ENCODE data around the gene UBL7. TPM values are rescaled to one million over a fixed set of nuclear protein-coding genes. Genes with fewer than 3 reads are reported as not detected.

Gene UBL7
- total RNA-seq, 1 experiment from 2014 or later, result 47.5 TPM

DNA sequence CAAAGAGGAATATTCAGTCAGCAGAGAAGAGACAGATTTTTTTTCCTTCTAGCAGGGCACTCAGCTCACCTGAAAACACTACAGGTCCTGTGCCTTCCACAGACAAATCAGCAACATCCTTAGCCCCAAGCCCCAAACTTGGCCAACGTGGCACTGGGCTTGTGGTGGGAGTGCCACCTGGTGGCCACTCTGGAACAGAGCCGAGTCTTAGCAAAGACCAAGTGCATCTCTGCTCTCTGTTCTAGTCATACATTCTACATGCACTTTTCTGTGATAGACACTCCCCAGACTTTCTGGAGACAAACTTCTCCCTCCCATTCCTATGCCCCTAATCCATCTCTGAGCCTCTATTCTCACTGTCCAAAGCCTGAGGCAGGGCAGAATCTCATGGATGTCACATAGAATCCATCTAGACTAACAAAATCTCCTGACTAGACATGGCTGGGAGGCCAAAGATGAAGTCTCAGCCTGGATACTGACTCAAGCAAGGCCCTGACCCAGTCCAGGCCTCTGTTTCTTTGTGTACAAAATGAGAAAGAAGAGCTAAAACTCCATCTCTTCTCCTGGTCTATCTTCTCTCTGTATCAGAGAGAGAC lies 22.1 kb downstream of the UBL7 start:
- Histone ChIP-seq H4K20me1 (ENCODE audit: control insufficient read depth, insufficient read depth, insufficient read length) (no peaks in the 10 kb centered on the region), H4K8ac (replicated peaks; ENCODE audit: insufficient read length, low read depth, low read length) (no peak overlapping the region), H3K14ac (ENCODE audit: insufficient read depth, low read length) (no peak overlapping the region), H3K9ac (ENCODE audit: extremely low read depth, insufficient read length, low read length) (no peak overlapping the region), H2AFZ (ENCODE audit: low read length) (no peak overlapping the region), H2BK120ac (ENCODE audit: low read depth, low read length, poor library complexity, severe bottlenecking) (no peak overlapping the region), H2BK20ac (ENCODE audit: low read depth, low read length, poor library complexity, severe bottlenecking) (no peak overlapping the region), H3K56ac (ENCODE audit: insufficient read length, low read depth, low read length) (no peak overlapping the region), H3K9me3 (ENCODE audit: control insufficient read depth, low read depth, low read length) (no peaks in the 10 kb centered on the region), H2BK12ac (ENCODE audit: insufficient read length, low read depth, low read length) (no peak overlapping the region), H4K5ac (ENCODE audit: insufficient read length, low read depth, low read length) (no peak overlapping the region), H3K4ac (ENCODE audit: low read depth, low read length) (no peak overlapping the region), H3K18ac (ENCODE audit: insufficient read length, low read depth, low read length) (no peak overlapping the region), H3K23me2 (ENCODE audit: insufficient read length, low read depth, low read length, poor library complexity, severe bottlenecking) (no peaks in the 10 kb centered on the region), H3T11ph (ENCODE audit: low read length) (no peak overlapping the region), H3K27ac (ENCODE audit: insufficient read length, low read depth, low read length) (no peak overlapping the region), H2BK5ac (ENCODE audit: insufficient read length, low read length) (no peak overlapping the region), H3K4me1 (ENCODE audit: insufficient read depth, low read length) (peaks cover 3% of the 10 kb centered on the region; the same call in 1 of the 2 replicates), H2BK15ac (ENCODE audit: low read depth, low read length) (no peak overlapping the region), H3K79me2 (ENCODE audit: insufficient read depth, low read length) (no peaks in the 10 kb centered on the region), H3K27me3 (ENCODE audit: insufficient read depth, low read length) (no peaks in the 10 kb centered on the region), H3K23ac (ENCODE audit: insufficient read length, low read depth, low read length) (no peak overlapping the region), H3K79me1 (ENCODE audit: insufficient read depth, low read depth, low read length, poor library complexity, severe bottlenecking) (no peaks in the 10 kb centered on the region), H2AK5ac (ENCODE audit: insufficient read length, low read length) (no peak overlapping the region), H4K91ac (ENCODE audit: insufficient read length, low read depth, low read length) (no peak overlapping the region), H3K4me2 (ENCODE audit: insufficient read depth, insufficient read length, low read length) (no peak overlapping the region)
- peaks cover 23% of the 10 kb centered on the region for H3K27me3 Mint-ChIP-seq (ENCODE audit: low read depth)
- TF ChIP-seq, protein P1, sequence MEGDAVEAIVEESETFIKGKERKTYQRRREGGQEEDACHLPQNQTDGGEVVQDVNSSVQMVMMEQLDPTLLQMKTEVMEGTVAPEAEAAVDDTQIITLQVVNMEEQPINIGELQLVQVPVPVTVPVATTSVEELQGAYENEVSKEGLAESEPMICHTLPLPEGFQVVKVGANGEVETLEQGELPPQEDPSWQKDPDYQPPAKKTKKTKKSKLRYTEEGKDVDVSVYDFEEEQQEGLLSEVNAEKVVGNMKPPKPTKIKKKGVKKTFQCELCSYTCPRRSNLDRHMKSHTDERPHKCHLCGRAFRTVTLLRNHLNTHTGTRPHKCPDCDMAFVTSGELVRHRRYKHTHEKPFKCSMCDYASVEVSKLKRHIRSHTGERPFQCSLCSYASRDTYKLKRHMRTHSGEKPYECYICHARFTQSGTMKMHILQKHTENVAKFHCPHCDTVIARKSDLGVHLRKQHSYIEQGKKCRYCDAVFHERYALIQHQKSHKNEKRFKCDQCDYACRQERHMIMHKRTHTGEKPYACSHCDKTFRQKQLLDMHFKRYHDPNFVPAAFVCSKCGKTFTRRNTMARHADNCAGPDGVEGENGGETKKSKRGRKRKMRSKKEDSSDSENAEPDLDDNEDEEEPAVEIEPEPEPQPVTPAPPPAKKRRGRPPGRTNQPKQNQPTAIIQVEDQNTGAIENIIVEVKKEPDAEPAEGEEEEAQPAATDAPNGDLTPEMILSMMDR (conservative IDR thresholded peaks at IDR 0.05), result peak; percentile 97
- H3K36me3 Mint-ChIP-seq (ENCODE audit: insufficient read depth in 1 of 3, low read depth in 3 of 3), result no peaks in the 10 kb centered on the region
- DNase-seq, result peak; percentile 80
- no peak overlapping the region for H3K27ac Mint-ChIP-seq
- peaks cover 19 to 23% of the 10 kb centered on the region in 2 experiments for H3K4me1 Mint-ChIP-seq
- WGBS (ENCODE audit: extremely low coverage, insufficient read length, low lambda C conversion rate), result no CpG with 5 or more reads among the region's 2 CpGs
- H3K9me3 Mint-ChIP-seq, result no peaks in the 10 kb centered on the region; a peak in 1 of 5 replicates
- no peak overlapping the region for H3K4me3 Mint-ChIP-seq

Data from H9 (cell line).